Measurements from ENCODE around the gene IFNA14.
"Not testable (repeated sequence)": the region's sequence is repeated elsewhere in the genome, so short reads cannot be mapped to it uniquely, and the experiment has no call there.

The IFNA14 gene

DNA sequence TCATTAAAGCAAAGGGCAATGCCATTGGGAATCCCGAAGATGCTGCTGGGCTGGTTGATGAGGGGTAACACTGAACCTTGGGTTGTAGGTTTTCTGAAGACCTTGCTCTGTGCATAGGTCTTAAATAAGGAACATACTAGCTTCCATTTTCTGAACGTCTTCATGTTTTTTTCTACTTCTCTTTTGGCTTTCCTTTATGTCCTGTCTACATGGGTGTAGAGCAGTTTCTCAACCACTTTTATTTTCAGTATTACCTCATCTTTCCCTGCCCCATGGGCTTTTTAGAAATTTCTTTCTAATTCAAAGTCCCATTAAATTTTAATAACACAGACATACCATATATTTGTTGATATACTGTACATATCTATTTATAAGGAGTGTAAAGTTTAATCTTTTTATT lies at the start of gene IFNA14:
Gene IFNA14 (minus strand): TSS at position 95 of the 400 bp plus-strand sequence. CDS start 70 bp downstream, at position 25.
- DNase-seq = no peak

DNA sequence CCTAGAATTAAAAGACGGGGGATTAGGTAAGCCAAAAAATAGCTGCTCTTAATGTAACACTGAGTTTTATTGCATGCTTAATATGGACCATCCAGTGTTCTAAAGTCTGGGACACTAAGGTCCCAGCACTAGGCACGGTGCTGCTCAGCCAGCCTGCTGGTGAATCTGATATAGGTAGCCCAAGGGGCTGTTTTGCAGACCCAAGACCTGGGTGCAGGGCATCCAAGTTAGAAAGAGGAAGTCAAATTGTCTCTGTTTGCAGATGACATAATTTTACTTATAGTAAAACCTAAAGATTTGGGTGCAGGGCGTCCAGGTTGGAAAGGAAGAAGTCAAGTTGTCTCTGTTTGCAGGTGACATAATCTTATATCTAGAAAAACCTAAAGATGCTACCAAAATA lies 47.5 kb upstream of the IFNA14 start:
- no peak for DNase-seq

DNA sequence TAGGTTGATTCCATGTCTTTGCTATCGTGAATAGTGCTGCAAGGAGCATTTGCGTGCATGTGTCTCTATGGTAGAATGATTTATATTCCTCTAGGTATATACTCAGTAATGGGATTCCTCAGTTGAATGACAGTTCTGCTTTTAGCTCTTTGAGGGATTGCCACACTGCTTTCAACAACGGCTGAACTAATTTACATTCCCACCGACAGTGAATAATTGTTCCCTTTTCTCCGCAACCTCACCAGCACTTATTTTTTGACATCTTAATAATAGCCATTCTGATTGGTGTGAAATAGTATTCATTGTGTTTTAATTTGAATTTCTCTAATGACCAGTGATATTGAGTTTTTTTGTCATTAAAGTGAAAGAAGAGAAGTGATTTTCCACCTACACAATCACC lies 46.9 kb upstream of the IFNA14 start:
- DNase-seq = no peak

DNA sequence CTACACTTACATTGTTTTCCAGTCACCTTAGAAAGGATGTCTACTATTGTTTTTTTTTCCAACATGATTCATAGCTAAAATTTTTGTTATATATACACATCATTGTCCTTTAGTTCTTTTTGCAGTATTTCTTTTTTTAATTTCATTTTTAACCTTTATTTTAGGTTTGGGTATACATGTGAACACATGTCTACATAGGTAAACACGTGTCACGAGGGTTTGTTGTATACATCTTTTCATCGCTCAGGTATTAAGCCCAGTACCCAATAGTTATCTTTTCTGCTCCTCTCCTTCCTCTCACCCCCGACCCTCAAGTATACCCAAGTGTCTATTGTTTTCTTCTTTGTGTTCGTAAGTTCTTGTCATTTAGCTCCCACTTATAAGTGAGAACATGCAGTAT lies 46.3 kb upstream of the IFNA14 start:
- no peak for DNase-seq

DNA sequence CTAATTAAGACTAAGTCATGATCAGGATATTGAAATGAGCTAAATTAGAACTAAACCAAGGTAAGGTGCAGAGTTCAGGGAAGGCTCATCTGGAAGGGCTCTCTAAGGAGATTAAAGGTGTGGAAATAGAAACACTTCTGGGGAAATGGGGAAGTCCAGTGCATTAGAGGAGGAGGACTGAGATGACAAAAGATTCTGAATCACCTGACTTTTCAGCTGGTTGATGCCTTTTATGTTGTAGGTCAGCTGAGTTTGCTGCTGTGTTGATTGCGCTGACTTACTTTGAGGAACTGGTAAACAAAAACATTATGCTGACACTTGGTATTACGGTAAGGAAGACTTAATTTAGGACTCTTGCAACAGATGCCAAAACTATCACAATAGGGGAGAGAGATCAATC lies 41.5 kb upstream of the IFNA14 start:
- no peak for DNase-seq

DNA sequence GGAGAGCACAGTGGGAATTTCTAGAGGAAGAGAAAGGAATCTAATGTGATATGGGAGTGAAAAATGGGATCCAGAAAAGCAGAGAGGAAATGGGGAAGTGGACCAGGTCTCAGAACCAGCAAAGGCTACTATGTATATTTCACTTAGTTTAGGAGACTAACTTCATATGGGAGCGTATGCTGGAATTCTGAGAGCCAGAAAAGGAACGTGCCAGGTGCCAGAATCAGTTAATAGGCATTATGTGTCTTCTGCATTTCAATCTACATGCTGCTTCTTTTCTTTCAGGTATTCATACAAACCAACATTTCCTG lies 28.5 kb upstream of the IFNA14 start:
- DNase-seq = no peak

DNA sequence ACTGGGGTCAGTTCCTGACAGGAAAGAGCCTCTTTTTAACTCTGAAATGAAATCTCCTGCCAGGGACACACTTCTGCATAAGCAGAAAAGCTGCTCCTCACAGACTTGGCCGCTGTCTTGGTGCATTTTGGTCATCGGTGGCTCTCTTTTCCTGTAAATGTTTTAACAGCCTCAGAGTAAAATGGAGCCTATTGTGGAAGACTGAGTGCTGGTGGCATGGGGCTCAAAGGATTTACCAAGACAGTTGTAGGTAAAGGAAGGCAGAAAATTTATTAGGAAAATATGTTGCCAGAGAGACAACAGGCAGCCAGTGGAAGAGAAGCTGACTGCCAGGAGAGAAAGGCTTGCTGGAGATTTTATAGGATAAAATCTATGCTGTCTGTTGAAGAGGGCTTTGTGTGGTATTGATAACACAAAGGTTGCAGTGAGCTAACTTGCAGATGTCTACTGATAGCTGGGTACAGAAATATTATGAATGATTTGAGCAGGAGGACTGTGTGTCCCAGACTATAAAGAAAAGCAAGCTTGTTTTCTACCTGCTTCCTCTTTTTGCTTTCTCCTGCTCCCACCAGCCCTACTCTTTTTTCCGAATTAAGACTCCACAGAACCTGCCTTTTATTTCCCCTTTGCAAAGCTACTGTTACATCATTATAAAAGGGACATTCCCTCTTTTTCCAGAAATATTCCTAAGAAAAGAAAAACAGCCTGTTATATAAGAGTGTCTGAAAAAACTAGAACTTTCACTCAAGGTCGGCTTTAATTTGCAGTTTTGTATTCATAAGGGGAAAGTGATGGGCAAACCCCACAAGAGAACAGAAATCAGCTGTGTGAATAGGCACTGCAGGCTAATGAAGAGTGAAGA lies 27.9 kb upstream of the IFNA14 start:
- DNase-seq = no peak

DNA sequence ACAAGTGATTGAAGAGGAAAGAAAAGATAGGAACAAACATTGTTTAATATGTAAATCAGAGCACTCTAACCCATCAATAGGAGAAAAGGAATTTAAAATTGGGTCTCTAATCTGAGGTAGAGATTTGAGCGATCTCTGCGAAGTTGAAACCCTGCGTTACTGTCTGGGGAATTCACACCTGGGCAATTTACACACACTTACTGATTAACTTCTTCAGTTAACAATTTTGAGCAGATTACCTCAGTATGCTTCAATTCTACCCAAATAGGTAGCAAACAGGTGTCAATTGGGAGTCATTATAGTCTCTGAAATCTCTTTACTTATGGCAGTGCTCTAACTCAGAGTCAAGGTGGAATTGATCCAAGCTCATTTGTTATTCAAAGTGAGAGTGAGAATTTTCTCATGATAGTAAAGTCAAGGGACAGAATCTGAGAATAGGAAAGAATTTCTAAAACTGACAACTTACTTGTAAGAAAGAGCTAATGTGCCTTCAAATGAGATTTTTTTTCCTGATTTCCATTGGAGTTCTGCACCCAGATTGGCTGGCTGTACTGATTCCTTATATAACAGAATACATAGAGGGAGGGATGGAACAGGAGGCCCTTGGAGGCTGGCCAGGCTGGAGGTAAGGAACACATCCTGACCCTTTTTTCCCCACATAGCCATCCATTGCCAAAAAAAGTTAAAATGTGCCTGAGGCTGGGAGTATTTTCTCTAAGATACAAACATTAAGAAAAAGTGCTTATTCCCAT lies 27.1 kb upstream of the IFNA14 start:
- no peak for DNase-seq

DNA sequence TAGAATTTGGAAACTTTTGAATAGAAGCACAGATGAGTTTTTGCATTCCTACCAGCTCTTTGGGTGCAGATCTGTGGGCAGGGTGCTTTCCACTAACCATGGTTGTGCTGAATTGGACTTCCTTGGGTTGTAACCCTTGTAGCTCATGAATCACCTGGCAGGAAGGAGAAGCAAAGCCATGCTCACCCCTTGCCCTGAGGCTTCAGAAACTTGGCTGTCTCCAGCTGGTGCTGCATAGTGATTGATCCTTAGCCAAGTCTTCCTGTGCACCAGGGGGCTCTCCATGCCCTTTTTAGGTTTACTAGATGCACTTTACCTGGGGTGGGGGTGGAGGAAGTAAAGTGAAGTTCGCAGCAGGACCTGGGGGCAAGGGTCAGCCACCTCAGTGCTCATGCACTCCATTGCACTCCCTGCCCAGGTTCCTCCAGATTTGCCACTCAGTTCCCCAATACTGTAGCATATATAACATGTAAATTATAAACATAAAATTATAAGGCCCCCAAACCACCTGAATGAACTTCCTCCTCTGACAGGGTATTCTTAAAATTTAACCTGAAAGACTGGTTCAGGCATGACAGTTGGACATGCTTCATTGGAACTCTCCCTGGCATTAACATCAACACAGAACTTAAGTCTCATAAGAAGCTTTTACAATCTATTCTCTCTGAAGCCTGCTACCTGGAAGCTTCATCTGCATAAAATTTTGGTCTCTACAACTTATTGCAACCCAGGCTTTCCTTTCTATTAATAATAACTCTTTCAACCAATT lies 25.8 kb upstream of the IFNA14 start:
- DNase-seq = no peak

DNA sequence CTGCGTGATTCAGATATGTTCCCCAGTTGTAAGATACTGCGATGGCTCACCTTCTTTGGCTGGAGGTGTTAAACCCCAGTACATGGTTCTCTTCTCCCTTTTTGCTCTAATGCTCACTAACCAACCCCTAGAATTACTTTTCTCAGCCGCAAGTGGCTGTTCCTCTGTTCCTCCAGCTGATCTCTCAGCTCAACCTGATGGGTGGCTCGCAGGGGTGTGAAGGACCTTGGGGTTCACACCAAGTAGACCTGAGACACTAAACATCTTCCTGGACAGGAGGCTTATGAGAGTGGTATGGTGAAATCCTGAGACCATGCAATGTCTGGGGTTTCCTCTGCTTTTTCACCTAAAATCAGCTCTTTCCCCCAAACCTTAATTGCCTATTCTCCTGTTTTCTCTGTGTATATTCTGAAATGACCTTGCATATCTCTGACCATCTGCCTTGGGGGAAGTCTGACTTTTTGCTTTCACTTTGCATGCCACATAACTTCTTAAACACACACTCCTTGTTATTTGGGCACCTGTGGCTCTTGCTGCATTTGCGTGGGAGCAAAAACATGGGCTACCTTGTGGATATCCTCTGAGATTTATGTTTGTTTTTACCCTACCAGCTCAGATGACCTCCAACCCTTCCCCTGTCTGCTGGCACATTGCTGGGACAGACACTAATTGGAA lies 15.9 kb upstream of the IFNA14 start:
- no peak for DNase-seq

DNA sequence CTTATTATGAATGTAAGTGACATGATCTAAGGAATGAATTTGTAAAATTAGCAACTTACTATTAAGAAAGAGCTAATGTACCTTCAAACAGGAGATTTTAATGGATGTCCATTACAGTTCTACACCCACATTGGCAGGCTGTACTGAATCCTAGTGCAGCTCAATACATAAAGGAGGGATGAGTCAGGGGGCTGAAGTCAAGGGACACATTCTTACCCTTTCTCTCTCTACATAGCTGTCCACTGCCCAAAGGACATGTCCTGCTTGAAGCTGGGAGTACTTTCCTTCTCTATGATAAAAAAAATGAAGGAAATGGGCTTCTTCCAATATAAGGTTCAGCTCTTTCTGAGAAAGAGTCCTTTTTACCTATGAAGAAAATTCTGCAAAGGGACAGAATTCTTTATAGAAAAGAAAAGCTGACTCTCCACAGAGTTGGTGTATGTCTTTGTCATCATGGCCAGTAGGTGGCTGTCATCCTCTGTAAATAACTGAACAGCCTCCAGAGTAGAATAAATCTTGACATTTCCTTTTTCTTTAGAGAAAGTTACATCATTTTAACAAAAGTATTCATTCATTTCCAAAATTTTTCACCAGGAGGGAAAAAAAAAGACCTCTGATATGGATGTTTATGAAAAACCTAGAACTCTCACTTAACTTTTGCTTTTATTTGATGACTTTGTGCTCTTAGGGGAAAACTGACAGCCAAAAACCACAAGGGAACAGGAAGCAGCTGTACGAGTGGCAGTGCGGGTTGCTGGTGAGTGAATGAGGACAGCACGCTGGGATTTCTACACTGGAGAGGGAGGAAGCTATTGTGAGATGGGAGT lies 13.1 kb upstream of the IFNA14 start:
- peak; percentile 55 for DNase-seq

DNA sequence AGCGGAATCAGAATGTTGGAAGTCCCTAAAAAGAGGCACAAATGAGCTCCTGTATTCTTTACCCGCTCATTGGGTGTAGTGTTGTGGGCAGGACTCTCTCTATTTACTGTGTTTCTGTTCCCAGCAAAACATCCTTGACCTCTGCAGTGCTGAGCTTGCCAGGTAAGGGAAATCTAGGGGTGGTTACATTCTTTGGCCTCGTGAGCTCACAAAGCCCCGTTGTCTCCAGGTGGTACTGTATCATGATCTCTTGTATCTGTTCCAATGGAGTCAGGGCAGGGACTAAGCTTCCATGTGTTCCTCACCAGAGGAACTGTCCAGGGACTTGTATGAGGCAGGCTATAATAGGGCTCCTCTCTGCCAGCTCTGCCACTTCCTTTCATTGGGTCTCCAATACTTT lies 11.8 kb upstream of the IFNA14 start:
- no peak for DNase-seq

DNA sequence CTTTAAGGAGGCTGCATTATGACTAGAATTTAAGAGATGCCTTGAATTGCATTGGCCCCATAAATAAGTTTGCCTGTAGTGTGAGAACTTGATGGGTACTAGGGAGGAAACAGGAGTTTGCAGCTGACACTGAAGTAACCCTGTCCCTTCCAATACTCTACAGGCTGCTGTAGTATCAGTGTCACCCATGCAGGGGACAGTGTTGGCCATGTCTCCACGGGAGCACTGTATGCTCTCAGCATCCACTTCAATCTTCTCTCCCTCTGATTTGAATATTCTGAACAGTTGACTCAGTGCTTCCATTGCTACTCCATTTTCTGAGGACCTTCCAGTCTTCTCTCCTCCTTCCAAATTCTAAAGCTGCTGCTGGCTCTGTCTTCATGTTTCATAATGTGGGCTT lies 11.4 kb upstream of the IFNA14 start:
- DNase-seq = no peak

DNA sequence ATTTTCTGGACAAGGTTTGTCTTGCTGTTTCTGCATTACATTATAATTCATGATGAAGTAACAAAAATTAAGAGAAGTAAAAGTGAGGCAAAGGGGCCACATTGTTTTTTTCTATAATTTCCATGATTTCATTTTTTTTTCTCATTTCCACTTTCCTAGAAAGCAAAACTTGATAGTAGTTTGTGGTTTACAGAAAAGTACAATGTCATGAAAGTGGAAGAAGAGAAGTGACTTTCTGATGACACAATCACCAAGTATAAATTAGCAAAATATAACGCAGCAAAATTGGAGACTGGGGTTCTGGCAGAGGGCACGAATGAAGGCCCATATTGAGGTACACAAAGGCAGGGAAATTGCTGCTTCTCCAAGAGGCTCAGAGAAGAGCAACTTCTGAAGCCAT lies 5.0 kb upstream of the IFNA14 start:
- DNase-seq = no peak

DNA sequence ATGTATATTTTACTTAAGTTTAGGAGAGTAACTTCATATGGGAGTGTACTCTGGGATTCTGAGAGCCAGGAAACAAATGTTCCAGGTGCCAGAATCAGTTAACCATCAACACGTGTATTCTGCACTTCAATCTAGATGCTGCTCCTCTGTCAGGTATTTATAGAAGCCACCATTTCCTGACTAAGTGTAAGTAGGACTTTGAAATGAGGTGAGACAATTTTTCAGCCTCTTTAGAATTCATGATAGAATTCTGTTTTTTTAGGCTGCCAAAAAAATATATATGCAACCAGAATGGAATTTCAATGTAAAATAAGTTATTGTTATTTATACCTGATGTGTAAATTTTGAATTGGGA lies 3.5 kb downstream of the IFNA14 start:
- DNase-seq = not testable (repeated sequence)

DNA sequence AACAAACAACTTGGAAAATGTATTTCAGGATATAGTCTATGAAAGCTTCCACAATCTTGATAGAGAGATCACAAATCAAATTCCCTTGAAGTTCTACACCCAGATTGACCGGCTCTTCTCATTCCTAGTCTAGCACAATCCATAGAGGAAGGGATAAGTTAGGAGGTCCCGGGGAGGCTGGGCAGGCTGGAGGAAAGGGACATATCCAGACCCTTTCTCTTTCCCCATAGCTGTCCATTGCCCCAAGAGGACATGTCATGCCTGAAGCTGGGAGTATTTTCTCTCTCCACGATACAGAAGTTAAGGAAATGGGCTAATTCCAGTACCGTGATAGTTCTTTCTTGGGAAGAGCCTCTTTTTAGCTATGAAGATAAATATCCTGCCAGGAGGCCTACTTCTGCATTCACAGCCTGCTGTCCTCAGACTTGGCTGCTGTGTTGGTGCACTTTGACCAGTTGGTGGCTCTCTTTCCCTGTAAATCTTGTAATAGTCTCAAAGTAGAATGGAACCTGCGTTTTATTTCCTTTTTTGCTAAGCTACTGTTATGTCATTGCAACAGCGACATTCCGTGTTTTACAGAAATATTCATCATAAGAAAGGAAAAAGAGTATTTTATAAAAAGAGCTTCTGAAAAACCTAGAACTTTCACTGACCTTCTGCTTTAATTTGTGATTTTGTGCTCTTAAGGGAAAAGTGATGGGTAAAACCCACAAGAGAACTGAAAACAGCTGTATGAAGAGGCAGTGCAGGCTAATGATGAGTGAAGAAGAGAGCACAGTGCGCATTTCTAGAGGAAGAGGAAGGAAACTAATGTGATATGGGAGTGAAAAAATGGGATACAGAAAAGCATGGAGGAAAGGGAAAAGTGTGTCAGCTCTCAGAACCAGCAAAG lies 4.1 kb downstream of the IFNA14 start:
- peak; percentile 19 for DNase-seq

DNA sequence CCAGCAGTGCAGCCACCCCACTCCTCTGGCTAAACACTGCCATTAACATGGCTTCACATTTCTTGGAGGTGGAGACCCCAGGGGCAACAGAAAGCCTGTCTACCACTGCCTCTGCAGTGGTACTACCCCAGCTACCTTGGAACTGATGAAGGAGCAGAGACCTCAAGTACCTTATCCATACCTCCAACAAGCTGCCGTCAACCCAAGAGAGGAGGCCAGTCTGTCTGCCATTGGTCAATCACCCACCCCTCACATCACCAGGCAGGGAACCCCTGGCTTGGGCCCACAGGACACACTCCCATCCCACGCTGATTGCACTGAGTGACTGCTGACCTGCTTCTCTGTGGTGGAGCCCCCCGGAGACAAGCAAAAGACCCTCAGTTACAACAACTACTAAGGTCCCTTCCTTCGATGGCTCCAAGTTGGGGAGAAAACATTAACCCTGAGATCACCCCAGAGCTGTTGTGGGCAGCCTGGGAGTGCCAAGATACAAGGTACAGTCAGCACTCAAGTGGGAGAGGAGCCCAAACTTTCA lies 5.6 kb downstream of the IFNA14 start:
- DNase-seq = no peak

DNA sequence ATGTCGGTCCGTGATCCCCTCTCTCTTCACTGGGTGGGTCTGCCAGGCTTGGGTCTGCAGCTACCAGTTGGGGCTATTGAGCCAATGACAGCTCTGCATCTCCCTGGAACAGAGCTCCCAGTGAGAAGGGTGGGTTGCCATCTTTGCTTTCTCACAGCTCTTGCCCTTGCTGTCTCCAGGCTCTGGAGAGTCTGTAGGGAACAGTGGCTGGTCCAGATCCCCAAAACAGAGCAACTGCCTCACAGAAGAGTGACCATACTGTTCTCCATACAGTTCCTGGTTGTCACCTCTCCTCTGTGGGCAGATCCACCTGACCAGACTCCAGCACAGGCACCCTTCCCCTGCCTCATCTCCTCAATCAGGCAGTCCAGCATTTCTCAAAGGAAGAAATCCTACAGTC lies 6.5 kb downstream of the IFNA14 start:
- no peak for DNase-seq

DNA sequence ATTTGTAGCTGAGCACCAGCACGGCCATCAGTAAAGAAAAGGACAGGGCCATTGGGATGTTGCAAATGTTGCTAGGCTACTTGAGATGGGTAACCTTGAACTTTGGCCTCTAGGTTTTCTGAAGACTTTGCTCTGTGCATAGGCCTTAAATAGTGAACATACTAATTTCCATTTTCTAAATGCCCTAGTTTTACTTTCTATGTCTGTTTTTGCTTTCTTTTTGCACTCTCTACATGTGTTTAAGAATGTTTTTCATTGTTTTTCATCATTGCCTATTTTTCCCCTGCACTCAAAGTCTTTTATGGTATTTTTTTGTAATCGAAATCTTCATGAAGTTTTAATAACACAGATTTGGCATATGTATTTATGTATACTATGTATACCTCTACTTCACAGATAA lies 11.7 kb downstream of the IFNA14 start, which contains the start of gene IFNA17:
Gene IFNA17 (minus strand): TSS at position 101 of the 400 bp plus-strand sequence. CDS start 49 bp downstream, at position 52.
- DNase-seq = no peak

DNA sequence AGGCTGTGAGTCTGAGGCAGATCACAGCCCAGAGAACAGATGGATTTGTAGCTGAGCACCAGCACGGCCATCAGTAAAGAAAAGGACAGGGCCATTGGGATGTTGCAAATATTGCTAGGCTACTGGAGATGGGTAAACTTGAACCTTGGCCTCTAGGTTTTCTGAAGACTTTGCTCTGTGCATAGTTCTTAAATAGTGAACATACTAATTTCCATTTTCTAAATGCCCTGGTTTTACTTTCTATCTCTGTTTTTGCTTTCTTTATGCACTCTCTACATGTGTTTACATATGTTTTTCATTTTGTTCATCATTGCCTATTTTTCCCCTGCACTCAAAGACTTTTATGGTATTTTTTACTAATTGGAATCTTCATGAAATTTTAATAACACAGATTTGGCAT lies 22.6 kb downstream of the IFNA14 start, which contains the start of gene IFNA16:
Gene IFNA16 (minus strand): TSS at position 101 of the 400 bp plus-strand sequence. CDS start 6 bp downstream, at position 95.
- DNase-seq = not testable (repeated sequence)

Measured in retina (tissue), 1 donor.